ENCODE results near the gene ENOX1. TPM values are rescaled to one million over a fixed set of nuclear protein-coding genes. Genes with fewer than 3 reads are reported as not detected.

The ENOX1 gene
- total RNA-seq, 1 donor from 2014 or later: 2.0 TPM

DNA sequence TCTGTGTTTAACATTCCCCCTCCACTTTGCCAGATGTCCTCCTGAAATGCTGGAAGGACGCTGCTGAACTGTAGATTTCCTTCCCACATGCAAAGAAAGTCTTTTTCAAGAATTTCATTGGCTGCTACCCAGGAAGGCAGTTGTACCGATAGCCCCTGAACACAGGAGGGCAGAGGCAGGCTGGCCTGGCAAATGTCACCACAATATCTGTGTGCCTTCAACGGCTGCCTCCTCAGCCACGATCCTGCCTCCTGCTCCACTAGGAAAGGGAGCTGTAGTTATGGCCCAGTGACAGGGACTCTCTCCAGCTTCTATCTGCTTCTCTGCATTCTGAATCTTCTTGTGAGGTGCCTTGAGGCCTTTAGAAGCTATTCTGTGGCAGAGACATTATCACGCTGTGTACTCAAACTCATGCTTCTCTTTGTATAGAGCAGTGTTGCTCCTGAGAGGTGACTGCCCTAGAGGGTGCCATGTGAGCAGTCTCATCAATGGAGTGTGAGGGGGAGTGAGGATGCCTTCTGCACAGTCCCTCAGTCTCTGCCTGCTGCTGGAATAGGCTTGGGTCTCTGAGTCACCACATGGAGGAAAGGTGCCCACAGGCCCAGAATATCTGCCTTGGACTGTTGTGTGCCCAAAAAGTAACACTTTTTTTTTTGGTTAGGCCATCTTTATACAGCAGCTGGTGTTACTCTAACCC is 483.6 kb downstream of the ENOX1 start:
- Mint-ChIP-seq H3K4me1 (ENCODE audit: low read depth) (peaks cover 75% of the 10 kb centered on the region), H3K27ac (ENCODE audit: unreplicated experiment) (peak overlapping the region; percentile 78)

DNA sequence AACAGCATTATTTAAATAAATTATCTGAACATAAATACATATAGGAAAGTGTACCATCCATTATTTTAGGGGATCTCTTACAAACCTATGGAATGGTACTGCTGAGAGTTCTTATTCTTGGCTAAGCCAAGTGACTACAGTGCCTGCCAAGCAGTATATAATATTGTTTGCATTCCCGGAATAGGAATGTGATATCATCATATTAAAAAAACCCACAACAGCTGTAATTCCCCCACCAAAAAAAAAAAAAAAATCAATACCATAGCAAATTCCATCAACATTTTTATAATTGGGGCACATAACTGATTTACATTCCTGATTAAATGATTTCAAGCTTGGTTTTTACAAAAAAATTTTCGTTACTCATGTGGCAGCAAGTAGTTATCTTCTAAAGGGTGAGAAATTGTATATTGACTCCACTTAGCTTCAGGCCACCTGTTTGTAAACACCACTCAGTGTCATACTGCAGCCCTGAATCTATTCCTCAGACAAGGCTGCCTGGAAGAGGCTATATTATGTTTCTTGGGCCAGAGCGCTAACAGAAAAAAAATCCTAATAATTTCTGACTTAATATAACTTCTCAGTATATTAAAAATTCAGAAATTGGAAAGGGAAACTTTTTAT is 485.3 kb downstream of the ENOX1 start:
- Mint-ChIP-seq H3K9me3 (ENCODE audit: low read depth) (no peaks in the 10 kb centered on the region), H3K36me3 (ENCODE audit: low read depth) (no peaks in the 10 kb centered on the region), H3K27me3 (ENCODE audit: low read depth) (no peaks in the 10 kb centered on the region), H3K27ac (ENCODE audit: unreplicated experiment) (peak overlapping the region; percentile 52), H3K4me3 (ENCODE audit: unreplicated experiment) (no peak overlapping the region), H3K4me1 (ENCODE audit: low read depth) (peaks cover 70% of the 10 kb centered on the region)
- TF ChIP-seq, protein P1, sequence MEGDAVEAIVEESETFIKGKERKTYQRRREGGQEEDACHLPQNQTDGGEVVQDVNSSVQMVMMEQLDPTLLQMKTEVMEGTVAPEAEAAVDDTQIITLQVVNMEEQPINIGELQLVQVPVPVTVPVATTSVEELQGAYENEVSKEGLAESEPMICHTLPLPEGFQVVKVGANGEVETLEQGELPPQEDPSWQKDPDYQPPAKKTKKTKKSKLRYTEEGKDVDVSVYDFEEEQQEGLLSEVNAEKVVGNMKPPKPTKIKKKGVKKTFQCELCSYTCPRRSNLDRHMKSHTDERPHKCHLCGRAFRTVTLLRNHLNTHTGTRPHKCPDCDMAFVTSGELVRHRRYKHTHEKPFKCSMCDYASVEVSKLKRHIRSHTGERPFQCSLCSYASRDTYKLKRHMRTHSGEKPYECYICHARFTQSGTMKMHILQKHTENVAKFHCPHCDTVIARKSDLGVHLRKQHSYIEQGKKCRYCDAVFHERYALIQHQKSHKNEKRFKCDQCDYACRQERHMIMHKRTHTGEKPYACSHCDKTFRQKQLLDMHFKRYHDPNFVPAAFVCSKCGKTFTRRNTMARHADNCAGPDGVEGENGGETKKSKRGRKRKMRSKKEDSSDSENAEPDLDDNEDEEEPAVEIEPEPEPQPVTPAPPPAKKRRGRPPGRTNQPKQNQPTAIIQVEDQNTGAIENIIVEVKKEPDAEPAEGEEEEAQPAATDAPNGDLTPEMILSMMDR (IDR thresholded peaks at IDR 0.05): no peak
- DNase-seq (ENCODE audit: low spot score): no peak

More for the DNA sequence above, 483.6 kb downstream of the ENOX1 start:
- Mint-ChIP-seq H3K36me3 (ENCODE audit: low read depth) (no peaks in the 10 kb centered on the region), H3K9me3 (ENCODE audit: low read depth) (no peaks in the 10 kb centered on the region), H3K27me3 (ENCODE audit: low read depth) (no peaks in the 10 kb centered on the region), H3K4me3 (ENCODE audit: unreplicated experiment) (no peak overlapping the region)
- DNase-seq (ENCODE audit: low spot score): no peak
- TF ChIP-seq, protein P1 (IDR thresholded peaks at IDR 0.05): peak; percentile 81

DNA sequence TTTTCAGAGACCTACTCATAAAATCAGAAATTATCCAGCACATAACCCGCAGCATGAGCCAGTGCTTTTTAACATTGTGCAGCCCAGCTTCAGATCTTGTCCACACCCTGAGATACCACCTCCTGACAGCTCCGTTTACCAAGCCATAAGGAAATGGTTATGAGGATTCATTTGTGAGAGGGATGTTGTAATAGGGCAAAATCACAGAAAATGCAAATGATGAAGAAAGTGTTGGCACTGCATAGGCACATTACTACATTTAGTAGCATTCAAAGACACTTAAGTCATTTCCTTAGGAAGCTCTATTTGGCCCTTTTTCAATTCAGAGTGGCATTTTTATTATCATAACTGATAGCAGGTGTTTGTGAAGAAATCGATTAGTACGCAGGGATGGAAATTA is 485.9 kb downstream of the ENOX1 start:
- Mint-ChIP-seq H3K9me3 (ENCODE audit: low read depth) (no peaks in the 10 kb centered on the region), H3K4me1 (ENCODE audit: low read depth) (peaks cover 68% of the 10 kb centered on the region), H3K27me3 (ENCODE audit: low read depth) (no peaks in the 10 kb centered on the region), H3K27ac (ENCODE audit: unreplicated experiment) (peak overlapping the region; percentile 61), H3K4me3 (ENCODE audit: unreplicated experiment) (no peak overlapping the region), H3K36me3 (ENCODE audit: low read depth) (no peaks in the 10 kb centered on the region)
- TF ChIP-seq, protein P1 (IDR thresholded peaks at IDR 0.05): no peak
- no peak for DNase-seq (ENCODE audit: low spot score)

DNA sequence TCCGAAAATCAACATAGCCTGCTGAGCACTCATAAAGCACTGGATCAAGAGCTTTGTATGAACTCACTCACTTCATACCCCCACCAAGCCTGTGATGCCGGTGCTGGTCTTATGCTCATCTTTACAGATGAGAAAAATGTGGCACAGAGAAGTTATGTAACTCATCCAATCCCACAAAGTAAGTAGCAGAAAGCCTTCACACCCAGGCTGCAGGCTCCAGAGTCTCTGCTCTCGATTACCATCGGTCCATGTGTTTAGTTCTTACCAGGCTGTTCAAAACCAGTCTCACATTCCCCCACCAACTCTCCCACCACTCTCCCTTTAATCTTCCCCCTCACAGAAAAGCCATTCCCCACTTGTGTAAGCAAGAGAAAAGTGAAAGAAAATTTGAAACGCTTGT is 487.4 kb downstream of the ENOX1 start:
- Mint-ChIP-seq H3K4me1 (ENCODE audit: low read depth) (peaks cover 61% of the 10 kb centered on the region), H3K27me3 (ENCODE audit: low read depth) (no peaks in the 10 kb centered on the region), H3K27ac (ENCODE audit: unreplicated experiment) (no peak overlapping the region), H3K36me3 (ENCODE audit: low read depth) (no peaks in the 10 kb centered on the region), H3K9me3 (ENCODE audit: low read depth) (no peaks in the 10 kb centered on the region), H3K4me3 (ENCODE audit: unreplicated experiment) (no peak overlapping the region)
- DNase-seq (ENCODE audit: low spot score): no peak
- TF ChIP-seq, protein P1 (IDR thresholded peaks at IDR 0.05): no peak

DNA sequence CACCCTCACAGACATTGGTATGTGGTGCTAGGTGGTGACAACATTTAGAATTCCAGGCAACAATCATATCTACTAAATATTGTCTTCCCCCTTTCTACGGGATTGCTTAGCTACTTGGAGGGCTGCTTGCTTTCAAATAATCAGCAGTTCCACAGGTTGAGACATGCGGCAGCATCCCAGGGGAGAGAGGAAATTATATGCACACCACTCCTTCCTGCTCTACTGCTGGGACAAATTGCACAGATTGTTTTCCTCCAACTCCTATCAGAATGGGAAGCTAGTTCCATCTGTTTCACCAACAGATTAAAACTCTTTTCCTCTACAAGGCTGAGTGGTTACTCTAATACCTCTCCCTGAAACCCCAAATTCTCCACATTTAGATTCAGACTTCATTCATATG is 488.0 kb downstream of the ENOX1 start:
- TF ChIP-seq, protein P1 (IDR thresholded peaks at IDR 0.05): no peak
- no peak overlapping the region for H3K4me3 Mint-ChIP-seq (ENCODE audit: unreplicated experiment)
- no peak for DNase-seq (ENCODE audit: low spot score)
- no peak overlapping the region for H3K27ac Mint-ChIP-seq (ENCODE audit: unreplicated experiment)
- H3K36me3 Mint-ChIP-seq (ENCODE audit: low read depth): no peaks in the 10 kb centered on the region
- H3K27me3 Mint-ChIP-seq (ENCODE audit: low read depth): no peaks in the 10 kb centered on the region
- peaks cover 59% of the 10 kb centered on the region for H3K4me1 Mint-ChIP-seq (ENCODE audit: low read depth)
- H3K9me3 Mint-ChIP-seq (ENCODE audit: low read depth): no peaks in the 10 kb centered on the region
